ENCODE data around the gene OPN3.
A peak's percentile ranks its signal among the peaks of the same experiment; 100 is the strongest.

OPN3 gene

GRCh38 chr1:241638909-241639622, 1.1 kb downstream of the OPN3 start:
- no peak for DNase-seq (ENCODE audit: insufficient read length, low spot score)
- TF ChIP-seq POU2F2 (IDR thresholded peaks at IDR 0.05; ENCODE audit: low read depth, low read length), result no peak
- no peak for TF ChIP-seq POLR2AphosphoS5 (IDR thresholded peaks at IDR 0.05; ENCODE audit: low read depth, low read length)
- TF ChIP-seq TAF1 (IDR thresholded peaks at IDR 0.05; ENCODE audit: low read depth, low read length), result no peak
- TF ChIP-seq SPI1 (IDR thresholded peaks at IDR 0.05; ENCODE audit: low read depth, low read length), result no peak
- TF ChIP-seq POLR2A (IDR thresholded peaks at IDR 0.05; ENCODE audit: low read depth, low read length), result no peak
- no peak for TF ChIP-seq PAX5 (IDR thresholded peaks at IDR 0.05; ENCODE audit: insufficient read depth, low read length, severe bottlenecking)
- FAIRE-seq, result peak; percentile 38

GRCh38 chr1:241638099-241638682, 2.0 kb downstream of the OPN3 start:
- FAIRE-seq (no peak), DNase-seq (ENCODE audit: insufficient read length, low spot score) (no peak)
- no peak for TF ChIP-seq POLR2AphosphoS5 (IDR thresholded peaks at IDR 0.05; ENCODE audit: low read depth, low read length)
- TF ChIP-seq POU2F2 (IDR thresholded peaks at IDR 0.05; ENCODE audit: low read depth, low read length), result no peak
- no peak for TF ChIP-seq POLR2A (IDR thresholded peaks at IDR 0.05; ENCODE audit: low read depth, low read length)
- no peak for TF ChIP-seq SPI1 (IDR thresholded peaks at IDR 0.05; ENCODE audit: low read depth, low read length)
- no peak for TF ChIP-seq PAX5 (IDR thresholded peaks at IDR 0.05; ENCODE audit: insufficient read depth, low read length, severe bottlenecking)
- no peak for TF ChIP-seq TAF1 (IDR thresholded peaks at IDR 0.05; ENCODE audit: low read depth, low read length)

- DNase-seq (ENCODE audit: insufficient read length, low spot score) (no peak), FAIRE-seq (no peak)
- no peak for TF ChIP-seq POLR2AphosphoS5 (IDR thresholded peaks at IDR 0.05; ENCODE audit: low read depth, low read length)
- TF ChIP-seq POU2F2 (IDR thresholded peaks at IDR 0.05; ENCODE audit: low read depth, low read length), result no peak
- no peak for TF ChIP-seq POLR2A (IDR thresholded peaks at IDR 0.05; ENCODE audit: low read depth, low read length)
- no peak for TF ChIP-seq TAF1 (IDR thresholded peaks at IDR 0.05; ENCODE audit: low read depth, low read length)
- TF ChIP-seq SPI1 (IDR thresholded peaks at IDR 0.05; ENCODE audit: low read depth, low read length), result no peak
- TF ChIP-seq PAX5 (IDR thresholded peaks at IDR 0.05; ENCODE audit: insufficient read depth, low read length, severe bottlenecking), result no peak
These were observed 2.6 kb downstream of the OPN3 start for GRCh38 chr1:241637604-241638003.

- DNase-seq (ENCODE audit: insufficient read length, low spot score) (no peak), FAIRE-seq (peak; percentile 26)
- no peak for TF ChIP-seq POLR2AphosphoS5 (IDR thresholded peaks at IDR 0.05; ENCODE audit: low read depth, low read length)
- TF ChIP-seq TAF1 (IDR thresholded peaks at IDR 0.05; ENCODE audit: low read depth, low read length), result no peak
- no peak for TF ChIP-seq SPI1 (IDR thresholded peaks at IDR 0.05; ENCODE audit: low read depth, low read length)
- no peak for TF ChIP-seq POLR2A (IDR thresholded peaks at IDR 0.05; ENCODE audit: low read depth, low read length)
- no peak for TF ChIP-seq PAX5 (IDR thresholded peaks at IDR 0.05; ENCODE audit: insufficient read depth, low read length, severe bottlenecking)
- no peak for TF ChIP-seq POU2F2 (IDR thresholded peaks at IDR 0.05; ENCODE audit: low read depth, low read length)
These were observed 3.1 kb downstream of the OPN3 start for GRCh38 chr1:241637046-241637590.

GRCh38 chr1:241636291-241636690, 3.9 kb downstream of the OPN3 start:
- TF ChIP-seq POLR2A (IDR thresholded peaks at IDR 0.05; ENCODE audit: low read depth, low read length) (no peak), POLR2AphosphoS5 (IDR thresholded peaks at IDR 0.05; ENCODE audit: low read depth, low read length) (no peak)
- DNase-seq (ENCODE audit: insufficient read length, low spot score) (no peak), FAIRE-seq (no peak)

- FAIRE-seq (peak; percentile 74), DNase-seq (ENCODE audit: insufficient read length, low spot score) (no peak)
- no peak for TF ChIP-seq POU2F2 (IDR thresholded peaks at IDR 0.05; ENCODE audit: low read depth, low read length)
- no peak for TF ChIP-seq POLR2AphosphoS5 (IDR thresholded peaks at IDR 0.05; ENCODE audit: low read depth, low read length)
- TF ChIP-seq POLR2A (IDR thresholded peaks at IDR 0.05; ENCODE audit: low read depth, low read length), result no peak
- no peak for TF ChIP-seq TAF1 (IDR thresholded peaks at IDR 0.05; ENCODE audit: low read depth, low read length)
- no peak for TF ChIP-seq PAX5 (IDR thresholded peaks at IDR 0.05; ENCODE audit: insufficient read depth, low read length, severe bottlenecking)
- peak; percentile 88 for TF ChIP-seq SPI1 (IDR thresholded peaks at IDR 0.05; ENCODE audit: low read depth, low read length)
These were observed 4.5 kb downstream of the OPN3 start for GRCh38 chr1:241635556-241636152.

GRCh38 chr1:241632987-241633386, 7.2 kb downstream of the OPN3 start:
- FAIRE-seq (no peak), DNase-seq (ENCODE audit: insufficient read length, low spot score) (no peak)
- TF ChIP-seq PAX5 (IDR thresholded peaks at IDR 0.05; ENCODE audit: insufficient read depth, low read length, severe bottlenecking) (no peak), POLR2A (IDR thresholded peaks at IDR 0.05; ENCODE audit: low read depth, low read length) (no peak), POU2F2 (IDR thresholded peaks at IDR 0.05; ENCODE audit: low read depth, low read length) (no peak), TAF1 (IDR thresholded peaks at IDR 0.05; ENCODE audit: low read depth, low read length) (no peak), SPI1 (IDR thresholded peaks at IDR 0.05; ENCODE audit: low read depth, low read length) (no peak), POLR2AphosphoS5 (IDR thresholded peaks at IDR 0.05; ENCODE audit: low read depth, low read length) (no peak)

- FAIRE-seq (no peak), DNase-seq (ENCODE audit: insufficient read length, low spot score) (no peak)
- TF ChIP-seq POLR2AphosphoS5 (IDR thresholded peaks at IDR 0.05; ENCODE audit: low read depth, low read length) (no peak), PAX5 (IDR thresholded peaks at IDR 0.05; ENCODE audit: insufficient read depth, low read length, severe bottlenecking) (no peak), POU2F2 (IDR thresholded peaks at IDR 0.05; ENCODE audit: low read depth, low read length) (no peak), SPI1 (IDR thresholded peaks at IDR 0.05; ENCODE audit: low read depth, low read length) (no peak), POLR2A (IDR thresholded peaks at IDR 0.05; ENCODE audit: low read depth, low read length) (no peak), TAF1 (IDR thresholded peaks at IDR 0.05; ENCODE audit: low read depth, low read length) (no peak)
These were observed 8.5 kb downstream of the OPN3 start for GRCh38 chr1:241631674-241632073.

- TF ChIP-seq PAX5 (IDR thresholded peaks at IDR 0.05; ENCODE audit: insufficient read depth, low read length, severe bottlenecking), result no peak
- DNase-seq (ENCODE audit: insufficient read length, low spot score) (no peak), FAIRE-seq (no peak)
These were observed 9.3 kb downstream of the OPN3 start for GRCh38 chr1:241630899-241631298.

Measured in GM12891 (cell line).